Islet precursor cell (in vitro differentiated cells): Measurements from ENCODE around the gene SYT2.
A peak's percentile ranks its signal among the peaks of the same experiment; 100 is the strongest.
"Not testable (repeated sequence)": the region's sequence is repeated elsewhere in the genome, so short reads cannot be mapped to it uniquely, and the experiment has no call there.

Experiments used
- DNase-seq: peaks from one replicate; pipeline ENCODE4 v3.0.0-alpha.2; 2018

SYT2 gene

GRCh38 chr1:202589190-202589930 is 120.9 kb downstream of the SYT2 start:
- peak; percentile 100 for DNase-seq

- no peak for DNase-seq
Measured at GRCh38 chr1:202588503-202589189, 121.6 kb downstream of the SYT2 start.

GRCh38 chr1:202587859-202588485 is 122.3 kb downstream of the SYT2 start:
- DNase-seq = no peak

- DNase-seq = no peak
Measured at GRCh38 chr1:202586871-202587270, 123.4 kb downstream of the SYT2 start.

- peak; percentile 84 for DNase-seq
Measured at GRCh38 chr1:202586018-202586821, 124.0 kb downstream of the SYT2 start.

- no peak for DNase-seq
Measured at GRCh38 chr1:202585590-202585933, 124.7 kb downstream of the SYT2 start.

- DNase-seq = no peak
Measured at GRCh38 chr1:202584707-202585589, 125.3 kb downstream of the SYT2 start.

GRCh38 chr1:202582350-202582749 is 127.9 kb downstream of the SYT2 start:
- DNase-seq = not testable (repeated sequence)

- DNase-seq = no peak
Measured at GRCh38 chr1:202580619-202581018, 129.6 kb downstream of the SYT2 start.

GRCh38 chr1:202579806-202580205 is 130.4 kb downstream of the SYT2 start:
- no peak for DNase-seq

- DNase-seq = no peak
Measured at GRCh38 chr1:202578565-202578964, 131.7 kb downstream of the SYT2 start.

GRCh38 chr1:202578001-202578504 is 132.2 kb downstream of the SYT2 start:
- no peak for DNase-seq

- DNase-seq = no peak
Measured at GRCh38 chr1:202577381-202577780, 132.9 kb downstream of the SYT2 start.

GRCh38 chr1:202576816-202577215 is 133.4 kb downstream of the SYT2 start:
- DNase-seq = no peak

GRCh38 chr1:202575918-202576653 is 134.2 kb downstream of the SYT2 start:
- DNase-seq = no peak

GRCh38 chr1:202572867-202573266 is 137.4 kb downstream of the SYT2 start:
- no peak for DNase-seq

- no peak for DNase-seq
Measured at GRCh38 chr1:202571719-202572339, 138.4 kb downstream of the SYT2 start.

- no peak for DNase-seq
Measured at GRCh38 chr1:202569393-202570322, 140.6 kb downstream of the SYT2 start.

GRCh38 chr1:202568826-202569225 is 141.4 kb downstream of the SYT2 start:
- DNase-seq = no peak

- no peak for DNase-seq
Measured at GRCh38 chr1:202568410-202568809, 141.8 kb downstream of the SYT2 start.
